Measurements from ENCODE around the gene BMPER.

BMPER gene

GRCh38 chr7:34062826-34063225, 157.5 kb downstream of the BMPER start:
- no peak for DNase-seq (ENCODE audit: low read depth)

- DNase-seq (ENCODE audit: low read depth) = no peak
Measured at GRCh38 chr7:34064519-34065158, 159.3 kb downstream of the BMPER start.

GRCh38 chr7:34066411-34066810, 161.1 kb downstream of the BMPER start:
- DNase-seq (ENCODE audit: low read depth) = no peak

- no peak for DNase-seq (ENCODE audit: low read depth)
Measured at GRCh38 chr7:34067005-34067778, 161.9 kb downstream of the BMPER start.

GRCh38 chr7:34069676-34070075, 164.3 kb downstream of the BMPER start:
- DNase-seq (ENCODE audit: low read depth) = no peak

- DNase-seq (ENCODE audit: low read depth) = no peak
Measured at GRCh38 chr7:34070511-34071323, 165.4 kb downstream of the BMPER start.

GRCh38 chr7:34073676-34074075, 168.3 kb downstream of the BMPER start:
- DNase-seq (ENCODE audit: low read depth) = no peak

- DNase-seq (ENCODE audit: low read depth) = no peak
Measured at GRCh38 chr7:34074421-34074820, 169.1 kb downstream of the BMPER start.

GRCh38 chr7:34075523-34076370, 170.4 kb downstream of the BMPER start:
- DNase-seq (ENCODE audit: low read depth) = no peak

GRCh38 chr7:34077168-34077567, 171.8 kb downstream of the BMPER start:
- no peak for DNase-seq (ENCODE audit: low read depth)

- DNase-seq (ENCODE audit: low read depth) = no peak
Measured at GRCh38 chr7:34078864-34079263, 173.5 kb downstream of the BMPER start.

GRCh38 chr7:34080513-34080912, 175.2 kb downstream of the BMPER start:
- DNase-seq (ENCODE audit: low read depth) = peak; percentile 56

- no peak for DNase-seq (ENCODE audit: low read depth)
Measured at GRCh38 chr7:34081935-34082334, 176.6 kb downstream of the BMPER start.

GRCh38 chr7:34083440-34083839, 178.1 kb downstream of the BMPER start:
- no peak for DNase-seq (ENCODE audit: low read depth)

- no peak for DNase-seq (ENCODE audit: low read depth)
Measured at GRCh38 chr7:34084651-34085050, 179.3 kb downstream of the BMPER start.

- DNase-seq (ENCODE audit: low read depth) = no peak
Measured at GRCh38 chr7:34086064-34086463, 180.7 kb downstream of the BMPER start.

GRCh38 chr7:34086981-34087380, 181.6 kb downstream of the BMPER start:
- no peak for DNase-seq (ENCODE audit: low read depth)

GRCh38 chr7:34087892-34088891, 182.9 kb downstream of the BMPER start:
- DNase-seq (ENCODE audit: low read depth) = no peak

GRCh38 chr7:34090816-34091215, 185.5 kb downstream of the BMPER start:
- DNase-seq (ENCODE audit: low read depth) = no peak

- peak; percentile 74 for DNase-seq (ENCODE audit: low read depth)
Measured at GRCh38 chr7:34091321-34091917, 186.1 kb downstream of the BMPER start.

All from fibroblast of the conjunctiva (primary cell).